Spinal cord (tissue), 10 donors: ENCODE data around the gene PYGB. TPM values are rescaled to one million over a fixed set of nuclear protein-coding genes. Genes with fewer than 3 reads are reported as not detected.
A peak's percentile ranks its signal among the peaks of the same experiment; 100 is the strongest.
"Not testable (repeated sequence)": the region's sequence is repeated elsewhere in the genome, so short reads cannot be mapped to it uniquely, and the experiment has no call there.

Experiments used
- DNase-seq, 6 donors: peaks; one replicate each; pipeline versions ENCODE4 v3.0.0 to v3.0.0-alpha.2; 2013 to 2015; ENCODE audit warnings: low spot score in 6 of 6, low read depth in 4 of 6
- H3K27ac ChIP-seq: one replicate; pipeline ENCODE4 v1.5.1; 2013; ENCODE audit warnings: low read depth, low read length, control low read depth
- H3K27me3 ChIP-seq: one replicate; pipeline ENCODE4 v1.6.1; 2013; ENCODE audit warnings: low read length; ENCODE audit not compliant: control insufficient read depth, insufficient read depth
- H3K36me3 ChIP-seq: one replicate; pipeline ENCODE4 v1.6.1; 2013; ENCODE audit warnings: low read length; ENCODE audit not compliant: control insufficient read depth, insufficient read depth
- H3K4me1 ChIP-seq: one replicate; pipeline ENCODE4 v1.6.1; 2013; ENCODE audit warnings: low read length; ENCODE audit not compliant: control insufficient read depth, insufficient read depth
- H3K4me3 ChIP-seq: one replicate; pipeline ENCODE4 v1.5.1; 2013; ENCODE audit warnings: low read depth, low read length, control low read depth
- H3K9me3 ChIP-seq: one replicate; pipeline ENCODE4 v1.6.1; 2013; ENCODE audit warnings: low read length; ENCODE audit not compliant: control insufficient read depth, insufficient read depth
- WGBS: methylation state at CpG from one replicate; pipeline ENCODE4 v1.1.5; 2013; ENCODE audit warnings: missing lambda C conversion rate; ENCODE audit not compliant: insufficient coverage; 5-methylcytosine and 5-hydroxymethylcytosine counted together
- polyA plus RNA-seq, 2 donors: library from polyadenylated mRNA; unstranded; fragments of 120-200 nt; gene quantifications; one replicate each; pipeline ENCODE4 v1.2.1, GENCODE V29; 2013; ENCODE audit not compliant: insufficient read length in 2 of 2
- total RNA-seq, 2 donors: library from RNA; depleted of rRNA in 1 of 2; stranded (reverse); fragments of 120-200 nt in 1 of 2; fragments of >200 nt in 1 of 2; gene quantifications; one replicate each; pipeline versions ENCODE4 v1.2.3 to v1.2.4, GENCODE V29; 2013 to 2014
- donor health status: healthy.

Gene PYGB
- total and polyA plus RNA-seq, 4 donors = 71.4 to 122 (median 97.3) TPM

DNA sequence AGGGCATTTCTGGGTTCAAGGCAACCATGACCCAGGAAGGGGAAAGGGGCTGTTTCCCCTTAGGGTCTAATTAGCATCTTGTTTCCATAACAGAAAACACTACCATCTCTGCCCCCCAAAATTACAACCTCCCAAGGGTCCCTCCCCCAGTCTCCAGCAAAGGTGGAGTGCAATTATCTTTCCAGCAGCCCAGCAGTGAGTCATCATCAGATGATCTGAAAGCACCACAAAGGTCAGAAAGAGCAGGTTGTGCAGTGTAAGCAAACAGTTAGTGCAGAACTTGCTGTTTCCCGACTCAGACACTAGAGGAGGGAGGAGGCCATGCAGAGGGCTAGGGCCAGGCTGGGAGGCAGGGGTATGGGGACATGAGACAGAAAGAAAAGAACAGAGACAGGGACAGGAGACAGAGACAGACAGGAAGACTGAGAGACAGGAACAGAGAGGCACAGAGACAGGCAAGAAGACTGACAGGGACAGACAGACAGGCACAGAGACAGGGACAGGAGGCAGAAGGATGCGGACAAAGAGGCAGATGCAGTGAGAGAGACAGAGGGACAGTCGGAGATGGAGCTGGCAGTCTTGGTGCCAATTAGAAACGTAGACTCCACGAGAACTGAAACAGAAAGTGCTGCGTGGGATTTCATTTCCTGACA, 62.5 kb downstream of the PYGB start:
- Histone ChIP-seq H3K36me3 (peaks cover 51% of the 10 kb centered on the region), H3K4me3 (no peak overlapping the region), H3K4me1 (peaks cover 17% of the 10 kb centered on the region), H3K9me3 (no peaks in the 10 kb centered on the region), H3K27ac (peak overlapping the region; percentile 8), H3K27me3 (no peaks in the 10 kb centered on the region)
- no peak for DNase-seq
- 74% methylated on average over 4 of the region's 6 CpGs for WGBS

DNA sequence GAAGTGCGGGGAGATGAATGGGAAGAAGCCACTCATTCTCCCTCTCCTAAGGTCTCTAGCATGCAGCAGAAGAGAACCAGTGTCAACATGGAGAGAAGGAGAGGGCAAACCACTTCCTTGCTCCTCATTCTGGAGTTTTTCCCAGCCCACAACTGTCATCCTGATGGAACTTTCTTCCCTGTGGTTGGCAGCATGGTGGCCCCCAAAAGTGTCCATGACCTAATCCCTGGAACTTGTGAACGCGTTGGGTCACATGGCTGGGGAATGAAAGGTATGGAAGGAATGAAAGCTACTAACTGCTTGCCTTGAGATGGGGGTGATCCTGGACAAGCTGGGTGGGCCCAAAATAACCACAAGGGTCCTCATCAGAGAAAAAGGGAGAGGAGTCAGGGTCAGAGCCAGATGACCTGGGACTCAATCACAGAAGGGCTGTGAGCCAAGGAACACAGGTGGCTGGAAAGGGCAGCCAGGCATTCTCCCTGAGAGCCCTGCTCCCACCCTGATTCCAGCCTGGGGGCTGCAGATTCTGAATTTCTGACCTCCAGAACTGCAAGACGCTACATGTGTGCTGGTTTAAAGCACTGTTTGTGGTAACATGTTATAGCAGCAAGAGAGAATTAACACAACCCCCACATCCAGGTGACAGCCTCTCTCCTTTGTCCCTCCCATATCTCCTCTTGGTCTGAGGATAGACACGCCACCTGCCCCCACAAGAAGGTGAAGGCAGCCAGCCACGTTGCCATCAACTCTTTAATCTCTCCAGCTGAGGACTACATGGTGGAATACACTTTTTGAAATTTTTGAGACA, 63.2 kb downstream of the PYGB start:
- H3K36me3 ChIP-seq = peaks cover 58% of the 10 kb centered on the region
- peaks cover 17% of the 10 kb centered on the region for H3K4me1 ChIP-seq
- WGBS = 84% methylated on average over 3 of the region's 6 CpGs
- H3K9me3 ChIP-seq = no peaks in the 10 kb centered on the region
- DNase-seq = no peak
- peak overlapping the region; percentile 0 for H3K27ac ChIP-seq
- no peak overlapping the region for H3K4me3 ChIP-seq
- H3K27me3 ChIP-seq = no peaks in the 10 kb centered on the region

DNA sequence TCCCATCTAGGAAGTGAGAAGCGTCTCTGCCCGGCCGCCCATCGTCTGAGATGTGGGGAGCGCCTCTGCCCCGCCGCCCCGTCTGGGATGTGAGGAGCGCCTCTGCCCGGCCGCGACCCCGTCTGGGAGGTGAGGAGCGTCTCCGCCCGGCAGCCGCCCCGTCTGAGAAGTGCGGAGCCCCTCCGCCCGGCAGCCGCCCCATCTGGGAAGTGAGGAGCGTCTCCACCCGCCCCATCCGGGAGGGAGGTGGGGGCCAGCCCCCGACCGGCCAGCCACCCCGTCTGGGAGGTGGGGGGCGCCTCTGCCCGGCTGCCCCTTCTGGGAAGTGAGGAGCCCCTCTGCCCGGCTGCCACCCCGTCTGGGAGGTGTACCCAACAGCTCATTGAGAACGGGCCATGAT, 64.8 kb downstream of the PYGB start:
- peaks cover 25% of the 10 kb centered on the region for H3K4me1 ChIP-seq
- 100% methylated on average over 5 of the region's 33 CpGs for WGBS

DNA sequence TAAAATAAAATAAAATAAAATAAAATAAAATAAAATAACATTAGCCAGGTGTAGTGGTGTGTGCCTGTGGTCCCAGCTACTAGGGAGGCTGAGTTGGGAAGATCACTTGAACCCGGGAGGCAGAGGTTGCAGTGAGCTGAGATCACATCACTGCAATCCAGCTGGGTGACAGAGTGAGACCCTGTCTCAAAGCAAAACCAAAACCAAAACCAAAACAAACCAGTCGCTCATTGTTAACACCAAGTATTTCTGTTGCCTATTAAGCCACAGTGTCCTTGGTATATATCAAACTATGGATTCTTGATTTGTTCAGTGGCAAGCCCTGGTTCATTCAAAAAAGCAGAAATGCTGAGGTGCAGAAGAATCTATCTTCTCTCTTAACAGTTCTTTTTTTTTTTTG, 65.7 kb downstream of the PYGB start:
- WGBS = 100% methylated on average over 1 of the region's 2 CpGs
- Histone ChIP-seq H3K27ac (no peak overlapping the region), H3K4me3 (no peak overlapping the region), H3K4me1 (peaks cover 32% of the 10 kb centered on the region), H3K27me3 (no peaks in the 10 kb centered on the region), H3K9me3 (no peaks in the 10 kb centered on the region), H3K36me3 (peaks cover 51% of the 10 kb centered on the region)
- no peak for DNase-seq

More for the DNA sequence above, 64.8 kb downstream of the PYGB start:
- not testable (repeated sequence) for H3K4me3 ChIP-seq, DNase-seq, H3K27me3 ChIP-seq, H3K27ac ChIP-seq, H3K9me3 ChIP-seq
- peaks cover 59% of the 10 kb centered on the region for H3K36me3 ChIP-seq

DNA sequence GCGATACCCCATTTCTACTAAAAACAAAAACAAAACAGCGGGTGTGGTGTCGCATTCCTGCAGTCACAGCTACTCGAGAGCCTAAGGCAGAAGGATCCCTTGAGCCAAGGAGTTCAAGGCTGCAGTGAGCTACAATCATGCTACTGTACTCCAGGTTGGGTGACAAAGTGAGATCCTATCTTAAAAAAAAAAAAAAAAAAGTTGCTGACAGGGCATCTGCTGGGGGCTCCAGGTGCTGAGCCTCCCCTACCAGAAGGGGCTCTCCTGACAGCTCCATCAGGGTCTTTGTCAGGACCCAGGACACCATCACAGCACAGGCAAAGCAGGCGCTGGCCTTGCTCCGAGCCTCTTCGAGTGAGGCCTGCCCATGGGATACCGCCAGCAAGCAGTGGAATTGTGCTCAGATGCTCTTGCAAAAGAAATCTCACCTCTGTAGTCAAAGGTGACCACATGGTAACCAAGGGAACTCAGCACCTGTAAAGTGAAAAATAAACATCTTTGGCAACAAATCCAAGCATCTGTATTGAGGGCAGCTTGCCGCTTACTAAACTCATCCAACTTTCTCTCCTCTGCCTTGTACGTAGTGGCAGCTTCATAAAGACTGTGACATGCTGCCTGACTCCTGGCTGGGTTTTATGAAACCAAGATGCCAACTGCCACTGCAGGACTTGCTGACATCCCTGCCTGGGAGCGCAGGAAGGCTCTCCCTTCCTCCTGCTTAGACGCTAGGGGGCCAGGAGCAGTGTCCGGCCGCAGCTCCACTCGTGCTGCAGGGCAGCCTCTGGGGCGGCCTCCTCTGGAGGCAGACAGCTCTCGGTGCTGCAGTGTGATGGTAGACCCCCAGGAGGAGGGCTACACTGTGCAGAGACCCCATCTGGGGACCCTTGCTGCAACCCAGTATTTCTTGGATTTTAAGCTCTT, 66.9 kb downstream of the PYGB start:
- no peak for DNase-seq
- 87% methylated on average over 14 of the region's 17 CpGs for WGBS
- H3K4me1 ChIP-seq = peaks cover 43% of the 10 kb centered on the region

DNA sequence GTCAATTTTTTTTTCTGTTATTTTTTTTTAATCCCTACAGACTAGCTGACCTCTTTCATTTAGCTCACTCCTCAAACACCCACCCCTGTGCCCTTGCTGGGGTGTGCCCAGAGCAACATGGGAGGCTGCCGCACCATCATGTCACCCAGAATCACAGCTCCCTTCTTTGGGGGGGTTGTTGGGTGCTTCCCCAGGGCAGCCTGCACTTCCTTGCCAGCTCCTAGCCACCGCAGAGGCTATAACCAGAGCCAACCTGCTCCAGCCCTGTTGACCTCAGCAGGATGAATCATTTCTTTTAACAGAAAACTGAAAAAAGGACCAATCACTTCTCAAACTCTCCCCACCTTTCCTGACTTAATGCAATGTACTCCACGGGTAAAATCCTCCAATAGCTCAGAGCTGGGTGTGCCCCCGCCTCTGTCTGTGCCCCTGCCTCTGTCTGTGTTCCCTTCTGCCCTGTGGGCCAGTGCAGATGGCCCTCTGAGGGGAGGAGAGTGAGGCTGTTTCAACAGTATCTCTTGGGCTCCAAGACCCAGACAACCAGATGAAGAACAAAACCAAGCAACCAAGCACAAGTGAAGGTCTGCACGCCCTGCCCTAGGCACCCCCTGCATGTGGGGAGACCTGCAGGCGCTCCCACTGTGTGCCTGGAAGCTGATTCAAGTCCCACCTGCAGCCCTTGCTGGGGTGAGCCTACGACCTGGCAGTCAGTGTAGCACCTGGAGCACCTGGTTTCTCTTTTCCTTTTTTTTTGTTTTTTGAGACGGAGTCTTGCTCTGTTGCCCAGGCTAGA, 67.7 kb downstream of the PYGB start:
- H3K27ac ChIP-seq = no peak overlapping the region
- WGBS = 96% methylated on average over 6 of the region's 8 CpGs

More for the DNA sequence above, 66.9 kb downstream of the PYGB start:
- Histone ChIP-seq H3K9me3 (no peaks in the 10 kb centered on the region), H3K27me3 (no peaks in the 10 kb centered on the region), H3K4me3 (no peak overlapping the region), H3K27ac (no peak overlapping the region), H3K36me3 (peaks cover 46% of the 10 kb centered on the region)

DNA sequence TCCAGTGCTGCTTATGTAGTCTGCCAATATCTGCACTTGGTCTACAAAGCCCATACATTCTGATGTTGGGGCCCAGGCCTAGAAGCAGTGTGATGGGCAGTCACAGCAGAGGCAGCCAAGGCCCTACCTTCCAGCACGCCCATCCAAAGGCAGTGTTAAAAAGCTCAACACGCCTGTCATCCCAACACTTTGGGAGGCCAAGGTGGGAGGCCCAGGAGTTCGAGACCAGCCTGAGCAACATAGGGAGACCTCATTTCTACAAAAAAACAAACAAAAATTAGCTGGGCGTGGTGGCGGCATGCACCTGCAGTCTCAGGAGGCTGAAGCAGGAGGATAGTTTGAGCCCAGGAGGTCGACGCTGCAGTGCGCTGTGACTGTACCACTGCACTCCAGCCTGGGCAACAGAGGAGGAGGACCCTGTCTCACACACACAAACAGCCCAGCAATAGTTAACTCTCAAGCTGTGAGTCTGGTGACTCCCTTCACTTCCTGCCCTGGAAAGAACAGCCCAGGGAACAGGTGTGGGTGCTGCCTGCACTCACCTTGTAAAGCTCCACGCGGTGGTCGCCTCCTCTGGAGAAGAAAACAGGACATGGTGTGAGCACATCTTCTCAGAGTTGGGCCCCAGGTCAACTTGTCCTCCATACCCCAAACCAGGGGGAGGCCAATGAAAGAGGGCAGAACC, 68.8 kb downstream of the PYGB start:
- no peak overlapping the region for H3K4me3 ChIP-seq
- H3K36me3 ChIP-seq = peaks cover 45% of the 10 kb centered on the region
- H3K27me3 ChIP-seq = no peaks in the 10 kb centered on the region
- no peak overlapping the region for H3K27ac ChIP-seq
- no peaks in the 10 kb centered on the region for H3K9me3 ChIP-seq
- 98% methylated on average over 8 of the region's 11 CpGs for WGBS
- no peak for DNase-seq
- H3K4me1 ChIP-seq = peaks cover 43% of the 10 kb centered on the region

More for the DNA sequence above, 67.7 kb downstream of the PYGB start:
- peaks cover 40% of the 10 kb centered on the region for H3K36me3 ChIP-seq
- H3K9me3 ChIP-seq = no peaks in the 10 kb centered on the region
- H3K4me3 ChIP-seq = no peak overlapping the region
- DNase-seq = no peak
- no peaks in the 10 kb centered on the region for H3K27me3 ChIP-seq
- peaks cover 43% of the 10 kb centered on the region for H3K4me1 ChIP-seq

DNA sequence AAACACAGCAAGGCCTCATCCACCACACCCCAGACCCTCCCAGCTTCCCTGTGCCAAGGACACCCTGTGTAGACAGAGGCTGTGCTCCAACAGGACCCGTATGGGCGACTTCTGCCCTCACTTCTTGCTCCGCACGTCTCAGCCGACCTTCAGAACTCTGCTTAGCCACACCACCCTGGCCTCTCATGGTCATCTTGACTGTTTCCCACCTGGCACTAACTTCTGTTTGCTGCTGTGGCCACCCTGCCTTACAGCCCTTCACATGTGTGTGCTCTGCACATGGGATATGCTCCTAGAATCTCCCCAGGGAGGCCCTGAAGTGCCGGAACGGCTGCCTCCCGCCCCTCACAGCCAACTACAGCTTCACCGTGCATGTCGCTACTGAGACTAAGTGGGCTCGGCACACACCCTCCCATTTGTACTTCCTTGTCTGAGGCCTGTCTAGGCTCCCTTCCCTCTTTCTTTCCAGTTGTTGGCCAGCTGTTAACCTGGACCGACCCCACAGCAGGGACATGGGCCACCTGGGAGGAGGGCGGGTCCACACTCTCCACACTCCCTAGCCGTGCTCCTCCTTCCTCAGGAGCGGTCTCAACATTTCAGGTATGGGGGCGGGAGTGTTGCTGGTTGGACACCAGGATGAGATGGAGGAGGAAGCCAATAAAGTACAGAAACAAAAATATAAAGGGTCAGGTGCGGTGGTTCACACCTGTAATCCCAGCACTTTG, 69.6 kb downstream of the PYGB start:
- peaks cover 39% of the 10 kb centered on the region for H3K36me3 ChIP-seq
- H3K4me3 ChIP-seq = no peak overlapping the region
- no peak for DNase-seq
- H3K27ac ChIP-seq = no peak overlapping the region
- H3K9me3 ChIP-seq = no peaks in the 10 kb centered on the region
- WGBS = 84% methylated on average over 11 of the region's 17 CpGs
- no peaks in the 10 kb centered on the region for H3K27me3 ChIP-seq
- peaks cover 46% of the 10 kb centered on the region for H3K4me1 ChIP-seq
